Vagina (tissue), 2 donors: Measurements from ENCODE around the gene FOXO6.

Source experiments
- POLR2A ChIP-seq, 2 donors: fragments of 450-650 bp; IDR thresholded peaks; one replicate each; pipeline ENCODE4 v1.6.1; 2017; ENCODE audit warnings: antibody characterized with exemption in 2 of 2, mild to moderate bottlenecking in 2 of 2, moderate library complexity in 2 of 2
- TF ChIP-seq, protein P1 (sequence below), 3 experiments: fragments of 450-650 bp in 2 of 3; fragments of 200-600 bp in 1 of 3; sonication (generic) in 1 of 3; IDR thresholded peaks; one replicate each; pipeline ENCODE4 v1.5.1; 2017 to 2019; ENCODE audit warnings: antibody characterized with exemption in 3 of 3, mild to moderate bottlenecking in 2 of 3, moderate library complexity in 2 of 3

DNA sequence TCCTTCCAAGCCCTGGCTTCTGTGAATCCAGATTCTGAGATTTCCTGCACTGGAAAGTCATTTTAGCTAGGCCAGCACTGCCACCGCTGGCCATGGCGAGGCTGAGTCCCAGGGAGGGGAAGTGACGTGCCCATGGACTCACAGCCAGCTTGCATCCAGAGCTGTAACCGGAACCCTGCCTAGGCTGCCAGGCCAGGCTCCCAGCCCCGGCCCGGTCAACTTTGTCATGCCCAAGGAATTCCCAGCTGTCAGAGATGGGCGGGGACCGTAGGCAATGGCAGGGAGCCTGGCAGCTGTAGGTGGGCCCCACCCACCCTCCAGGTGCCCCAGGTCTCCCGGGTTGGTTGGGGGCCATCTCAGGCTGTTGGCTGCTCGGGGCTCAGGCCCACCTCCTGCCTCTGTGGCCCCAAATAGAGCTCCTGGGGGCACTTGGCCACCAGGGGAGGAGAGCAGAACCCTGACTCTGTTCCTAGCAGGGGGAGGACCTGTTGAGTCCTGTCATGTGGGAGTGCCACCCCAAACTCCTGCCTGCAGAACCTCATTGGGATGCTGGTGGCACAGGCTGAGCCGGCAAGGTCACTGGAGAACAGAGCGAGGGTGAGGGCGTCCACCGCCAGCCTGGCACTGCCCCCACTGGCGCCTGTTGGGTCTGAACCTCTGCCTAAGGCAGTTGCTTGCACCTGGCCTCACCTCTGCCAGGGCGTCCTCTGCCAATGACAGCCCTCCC lies 57.8 kb downstream of the FOXO6 start:
- TF ChIP-seq POLR2A (IDR thresholded peaks at IDR 0.05): no peak
- TF ChIP-seq, protein P1, sequence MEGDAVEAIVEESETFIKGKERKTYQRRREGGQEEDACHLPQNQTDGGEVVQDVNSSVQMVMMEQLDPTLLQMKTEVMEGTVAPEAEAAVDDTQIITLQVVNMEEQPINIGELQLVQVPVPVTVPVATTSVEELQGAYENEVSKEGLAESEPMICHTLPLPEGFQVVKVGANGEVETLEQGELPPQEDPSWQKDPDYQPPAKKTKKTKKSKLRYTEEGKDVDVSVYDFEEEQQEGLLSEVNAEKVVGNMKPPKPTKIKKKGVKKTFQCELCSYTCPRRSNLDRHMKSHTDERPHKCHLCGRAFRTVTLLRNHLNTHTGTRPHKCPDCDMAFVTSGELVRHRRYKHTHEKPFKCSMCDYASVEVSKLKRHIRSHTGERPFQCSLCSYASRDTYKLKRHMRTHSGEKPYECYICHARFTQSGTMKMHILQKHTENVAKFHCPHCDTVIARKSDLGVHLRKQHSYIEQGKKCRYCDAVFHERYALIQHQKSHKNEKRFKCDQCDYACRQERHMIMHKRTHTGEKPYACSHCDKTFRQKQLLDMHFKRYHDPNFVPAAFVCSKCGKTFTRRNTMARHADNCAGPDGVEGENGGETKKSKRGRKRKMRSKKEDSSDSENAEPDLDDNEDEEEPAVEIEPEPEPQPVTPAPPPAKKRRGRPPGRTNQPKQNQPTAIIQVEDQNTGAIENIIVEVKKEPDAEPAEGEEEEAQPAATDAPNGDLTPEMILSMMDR (IDR thresholded peaks at IDR 0.05): no peak
